Stomach (tissue), 4 donors: ENCODE measurements around the gene RALGAPA2.

Source experiments
- EP300 ChIP-seq: sonication (generic); formaldehyde crosslinking; IDR thresholded peaks from one replicate; pipeline ENCODE4 v1.6.1; 2017; ENCODE audit warnings: antibody characterized with exemption
- POLR2A ChIP-seq, 4 donors: fragments of 450-650 bp; IDR thresholded peaks; one replicate each; pipeline ENCODE4 v1.6.1; 2016; ENCODE audit warnings: antibody characterized with exemption in 4 of 4, control low read depth in 2 of 4, mild to moderate bottlenecking in 1 of 4, moderate library complexity in 1 of 4
- POLR2AphosphoS5 ChIP-seq, 3 donors: sonication (generic); formaldehyde crosslinking; IDR thresholded peaks; one replicate each; pipeline ENCODE4 v1.6.1; 2016; ENCODE audit warnings: antibody characterized with exemption in 3 of 3
- TF ChIP-seq, protein P1 (sequence below), 7 experiments: fragments of 450-650 bp in 4 of 7; fragments of 200-600 bp in 3 of 7; sonication (generic) in 3 of 7; IDR thresholded peaks; one replicate each; pipeline ENCODE4 v1.5.1; 2016 to 2019; ENCODE audit warnings: antibody characterized with exemption in 7 of 7, control low read depth in 2 of 7, mild to moderate bottlenecking in 1 of 7

GRCh38 chr20:20492521-20493332 lies 219.7 kb downstream of the RALGAPA2 start:
- TF ChIP-seq, protein P1, sequence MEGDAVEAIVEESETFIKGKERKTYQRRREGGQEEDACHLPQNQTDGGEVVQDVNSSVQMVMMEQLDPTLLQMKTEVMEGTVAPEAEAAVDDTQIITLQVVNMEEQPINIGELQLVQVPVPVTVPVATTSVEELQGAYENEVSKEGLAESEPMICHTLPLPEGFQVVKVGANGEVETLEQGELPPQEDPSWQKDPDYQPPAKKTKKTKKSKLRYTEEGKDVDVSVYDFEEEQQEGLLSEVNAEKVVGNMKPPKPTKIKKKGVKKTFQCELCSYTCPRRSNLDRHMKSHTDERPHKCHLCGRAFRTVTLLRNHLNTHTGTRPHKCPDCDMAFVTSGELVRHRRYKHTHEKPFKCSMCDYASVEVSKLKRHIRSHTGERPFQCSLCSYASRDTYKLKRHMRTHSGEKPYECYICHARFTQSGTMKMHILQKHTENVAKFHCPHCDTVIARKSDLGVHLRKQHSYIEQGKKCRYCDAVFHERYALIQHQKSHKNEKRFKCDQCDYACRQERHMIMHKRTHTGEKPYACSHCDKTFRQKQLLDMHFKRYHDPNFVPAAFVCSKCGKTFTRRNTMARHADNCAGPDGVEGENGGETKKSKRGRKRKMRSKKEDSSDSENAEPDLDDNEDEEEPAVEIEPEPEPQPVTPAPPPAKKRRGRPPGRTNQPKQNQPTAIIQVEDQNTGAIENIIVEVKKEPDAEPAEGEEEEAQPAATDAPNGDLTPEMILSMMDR (IDR thresholded peaks at IDR 0.05) = no peak
- TF ChIP-seq POLR2A (IDR thresholded peaks at IDR 0.05) (no peak), POLR2AphosphoS5 (IDR thresholded peaks at IDR 0.05) (no peak), EP300 (no peak)
